Mucosa of stomach (tissue), 1 donor: ENCODE data around the gene MINDY2.

ENCODE experiments used
- H3K27me3 ChIP-seq: one replicate; pipeline ENCODE4 v1.7.0; 2013; ENCODE audit warnings: mild to moderate bottlenecking, low read length; ENCODE audit not compliant: control insufficient read depth, insufficient read depth
- H3K36me3 ChIP-seq: one replicate; pipeline ENCODE4 v1.7.0; 2013; ENCODE audit warnings: low read length; ENCODE audit not compliant: control insufficient read depth, insufficient read depth
- H3K4me1 ChIP-seq: one replicate; pipeline ENCODE4 v1.7.0; 2013; ENCODE audit warnings: mild to moderate bottlenecking, low read length; ENCODE audit not compliant: control insufficient read depth, insufficient read depth
- H3K4me3 ChIP-seq: one replicate; pipeline ENCODE4 v1.7.0; 2013; ENCODE audit warnings: low read length
- H3K9ac ChIP-seq: one replicate; pipeline ENCODE4 v1.7.0; 2013; ENCODE audit warnings: mild to moderate bottlenecking, low read length, moderate library complexity
- H3K9me3 ChIP-seq: one replicate; pipeline ENCODE4 v1.7.0; 2013; ENCODE audit warnings: mild to moderate bottlenecking, low read length, moderate library complexity; ENCODE audit not compliant: control insufficient read depth
- donor health status: Pancreatic carcinoma.

Gene MINDY2

DNA sequence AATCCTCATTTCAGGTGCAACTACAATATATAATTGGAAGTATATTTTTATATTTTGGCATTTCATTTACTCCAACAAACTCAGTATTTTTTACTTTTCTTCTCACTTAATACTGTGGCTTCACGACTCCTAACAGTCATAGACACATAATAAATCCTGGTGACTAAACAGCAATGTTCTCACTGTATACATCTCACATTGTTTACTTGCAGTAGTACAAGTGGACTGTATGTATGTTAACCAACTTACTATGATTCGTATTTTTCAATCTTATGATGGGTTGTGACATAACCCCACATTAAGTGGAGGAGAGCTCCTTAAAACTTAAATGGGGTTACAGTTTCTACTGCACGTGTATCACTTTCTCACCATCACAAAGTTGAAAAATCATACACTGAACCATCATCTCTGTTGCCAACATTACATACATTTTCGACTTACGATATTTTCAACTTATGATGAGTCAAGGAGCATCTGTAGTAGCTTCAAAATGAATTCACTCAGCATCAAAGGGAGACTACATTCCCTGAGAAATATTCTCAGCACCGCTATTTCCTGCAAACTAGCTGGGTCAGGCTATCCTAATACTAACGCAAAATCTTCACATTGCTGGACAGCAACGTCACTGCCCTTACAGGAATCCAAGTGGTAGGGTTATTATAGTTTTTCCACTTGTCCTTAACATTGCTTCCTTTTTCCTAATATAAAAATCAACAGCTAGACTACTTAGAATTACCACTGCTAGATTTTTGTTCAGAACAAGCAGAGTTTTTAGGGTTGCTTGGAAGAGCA lies 28.9 kb upstream of the MINDY2 start:
- Histone ChIP-seq H3K36me3 (no peaks in the 10 kb centered on the region), H3K4me3 (no peak overlapping the region), H3K9ac (no peak overlapping the region), H3K9me3 (no peaks in the 10 kb centered on the region), H3K4me1 (peaks cover 9% of the 10 kb centered on the region), H3K27me3 (no peaks in the 10 kb centered on the region)

DNA sequence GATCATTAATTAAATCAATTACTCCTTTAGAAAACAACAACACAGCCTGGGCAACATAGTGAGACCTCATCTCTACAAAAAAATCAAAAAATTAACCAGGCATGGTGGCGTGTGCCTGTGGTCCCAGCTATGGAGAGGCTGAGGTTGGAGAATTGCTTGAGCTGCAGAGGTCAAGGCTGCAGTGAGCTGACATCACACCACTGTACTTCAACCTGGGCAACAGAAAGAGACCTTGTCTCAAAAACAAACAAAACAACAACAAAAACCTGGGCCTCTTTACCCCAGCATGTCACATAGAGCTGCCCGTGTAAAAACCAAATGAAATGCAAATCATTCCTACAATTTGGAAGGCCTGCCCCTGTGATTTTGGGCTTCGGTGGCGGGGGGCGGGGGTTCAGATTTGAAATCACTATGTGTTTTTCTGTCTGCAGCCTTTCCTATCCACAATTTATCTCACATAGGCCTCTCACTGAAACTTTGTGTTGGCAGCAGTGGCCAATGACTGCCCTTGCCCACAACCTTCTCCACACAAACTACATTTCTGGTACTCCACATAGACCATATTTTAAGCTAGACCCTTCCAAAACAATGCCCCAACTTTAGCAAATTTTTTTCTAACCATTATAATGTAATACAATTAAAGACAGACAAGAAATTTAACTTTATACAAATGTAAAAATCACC lies 28.1 kb upstream of the MINDY2 start:
- H3K27me3 ChIP-seq = no peaks in the 10 kb centered on the region
- no peak overlapping the region for H3K4me3 ChIP-seq
- no peaks in the 10 kb centered on the region for H3K9me3 ChIP-seq
- H3K4me1 ChIP-seq = peaks cover 9% of the 10 kb centered on the region
- no peak overlapping the region for H3K9ac ChIP-seq
- no peaks in the 10 kb centered on the region for H3K36me3 ChIP-seq

DNA sequence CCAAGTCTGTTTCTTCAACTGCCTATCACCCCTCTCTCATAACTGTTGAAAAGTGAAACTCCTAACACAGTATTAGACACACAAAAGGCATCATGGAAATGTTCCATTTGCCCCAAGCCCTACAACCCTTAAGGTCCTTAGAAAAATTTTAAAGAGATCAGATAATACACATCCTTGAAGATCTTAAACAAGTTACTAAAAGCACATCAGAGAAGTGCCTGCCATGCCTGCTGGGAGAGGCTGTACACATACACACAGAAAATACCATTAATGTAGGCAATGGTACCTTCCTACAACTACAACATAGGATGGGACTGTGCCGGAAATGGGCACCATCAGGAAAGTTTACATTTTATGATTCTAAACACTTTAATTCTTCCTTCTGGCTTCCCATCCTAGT lies 24.9 kb upstream of the MINDY2 start:
- H3K9me3 ChIP-seq = no peaks in the 10 kb centered on the region
- peaks cover 6% of the 10 kb centered on the region for H3K4me1 ChIP-seq
- no peak overlapping the region for H3K9ac ChIP-seq
- no peak overlapping the region for H3K4me3 ChIP-seq
- H3K36me3 ChIP-seq = no peaks in the 10 kb centered on the region
- H3K27me3 ChIP-seq = no peaks in the 10 kb centered on the region

DNA sequence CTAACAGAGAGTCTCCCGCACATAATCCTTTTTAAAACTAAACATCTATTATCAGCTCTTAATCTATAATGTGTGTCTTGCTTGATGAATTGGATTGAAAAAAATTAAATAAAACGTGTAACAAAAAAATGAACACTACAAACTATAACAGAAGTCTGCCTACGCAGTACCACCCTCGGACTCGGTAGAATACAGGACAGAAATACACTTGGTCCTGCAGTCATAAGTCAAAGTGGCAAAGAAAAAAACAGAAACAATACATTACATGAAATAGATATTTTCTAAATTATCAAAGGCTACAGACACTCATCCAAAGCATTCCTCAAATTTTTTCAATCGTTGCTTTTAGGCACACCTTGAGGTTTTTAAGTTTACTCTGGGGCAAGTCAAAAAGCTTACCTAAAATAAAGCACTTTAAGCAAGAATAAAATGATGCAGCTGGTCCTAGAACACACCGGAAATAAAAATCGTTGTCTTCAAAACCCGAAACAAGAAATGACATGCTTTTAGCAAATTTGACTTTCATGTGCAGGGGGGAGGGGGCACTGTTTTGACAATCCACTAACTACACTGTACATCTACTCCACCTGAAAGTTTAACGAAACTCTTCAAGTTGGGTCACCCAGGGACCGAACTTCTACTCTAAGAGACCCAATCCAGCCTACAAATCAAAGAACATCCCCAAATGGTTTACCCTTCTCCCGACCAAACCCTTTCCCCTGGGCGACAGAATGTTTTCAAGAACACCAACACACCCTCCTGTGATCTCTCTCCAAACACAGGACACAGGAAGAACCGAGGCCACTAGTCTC lies 22.9 kb upstream of the MINDY2 start:
- peak overlapping the region; percentile 68 for H3K4me3 ChIP-seq
- H3K9ac ChIP-seq = peak overlapping the region; percentile 75
- H3K4me1 ChIP-seq = no peaks in the 10 kb centered on the region
- no peaks in the 10 kb centered on the region for H3K36me3 ChIP-seq
- H3K9me3 ChIP-seq = no peaks in the 10 kb centered on the region
- H3K27me3 ChIP-seq = no peaks in the 10 kb centered on the region

DNA sequence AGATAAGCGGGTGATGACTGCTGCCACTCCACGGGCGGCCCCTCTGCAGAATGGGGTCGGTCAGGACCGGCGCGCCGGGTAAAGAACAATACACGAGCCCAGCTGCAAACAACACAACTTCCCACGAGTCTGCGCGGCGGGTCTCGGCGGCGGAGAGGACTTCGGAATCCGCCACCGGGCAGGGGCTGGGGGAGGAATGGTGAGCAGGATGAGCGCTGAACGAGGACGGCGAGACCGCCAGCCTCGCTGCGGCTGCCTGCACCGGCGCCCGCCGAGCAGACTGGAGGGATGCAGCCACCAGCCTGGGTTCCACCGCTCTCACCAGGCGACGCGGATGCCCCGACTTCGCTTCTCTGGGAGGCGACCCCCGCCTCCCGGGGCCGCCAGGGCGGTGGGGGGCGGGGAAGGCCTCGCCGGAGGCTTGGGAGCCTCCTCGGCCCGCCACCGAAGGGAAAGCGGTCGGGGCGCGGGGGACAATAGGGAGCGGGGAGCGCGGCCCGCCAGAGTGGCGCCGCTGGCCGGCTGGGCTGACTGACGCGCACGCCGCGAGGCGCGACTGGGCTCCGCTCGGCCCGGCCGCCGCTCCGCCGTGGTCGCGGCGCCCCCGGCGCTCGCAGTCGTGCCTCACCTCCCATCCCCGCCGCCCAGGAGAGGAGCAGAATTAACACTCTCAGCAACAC lies 22.1 kb upstream of the MINDY2 start:
- Histone ChIP-seq H3K4me3 (peak overlapping the region; percentile 68), H3K9me3 (no peaks in the 10 kb centered on the region), H3K27me3 (no peaks in the 10 kb centered on the region), H3K9ac (peak overlapping the region; percentile 75), H3K36me3 (no peaks in the 10 kb centered on the region), H3K4me1 (no peaks in the 10 kb centered on the region)

DNA sequence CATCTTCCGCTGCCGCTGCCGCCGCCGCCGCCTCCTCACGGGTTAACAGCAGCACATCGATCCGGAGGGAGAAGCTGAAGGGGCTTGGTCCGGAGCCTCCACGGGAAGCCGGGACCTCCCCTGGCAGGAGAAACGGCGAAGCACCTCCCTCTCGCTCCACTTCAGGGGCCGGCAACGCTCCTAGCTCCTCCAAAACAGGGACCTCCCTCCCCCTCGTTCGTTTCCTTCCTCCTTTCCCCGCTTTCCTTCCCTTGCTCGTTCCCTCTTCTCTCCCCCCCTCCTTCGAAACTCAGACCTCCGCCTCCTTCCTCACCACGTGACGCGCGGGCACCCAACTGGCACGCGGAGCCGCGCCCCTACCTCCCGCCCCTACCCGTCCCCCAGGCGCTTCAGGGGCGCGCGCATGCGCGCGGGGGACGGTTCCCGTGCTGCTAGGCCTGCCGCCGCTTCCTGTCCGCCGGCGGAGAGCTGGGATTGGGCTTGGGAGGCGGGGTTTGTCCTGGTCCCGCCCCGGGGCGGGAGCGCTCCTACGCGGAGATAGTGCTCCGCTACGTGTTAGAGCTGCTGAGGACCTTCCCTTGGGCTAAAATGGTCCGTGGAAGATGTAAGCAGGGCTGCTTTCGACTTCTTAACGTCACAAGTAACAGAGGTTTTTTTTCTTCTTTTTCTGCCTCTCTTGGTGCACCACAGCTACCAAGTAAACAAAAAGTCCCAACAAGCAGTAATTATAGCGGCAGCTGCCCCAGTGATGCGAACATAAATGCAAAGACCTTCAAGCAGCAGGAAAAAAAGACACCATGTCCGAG lies 21.4 kb upstream of the MINDY2 start, which contains the start of gene ADAM10:
Gene ADAM10, minus strand, starts transcription at position 176 of the 806 bp plus-strand sequence. Its CDS starts 173 bp downstream, at position 3.
- H3K4me1 ChIP-seq = no peaks in the 10 kb centered on the region
- peak within 1 kb of the TSS; percentile 68 for H3K4me3 ChIP-seq
- peak within 1 kb of the TSS; percentile 75 for H3K9ac ChIP-seq
- no peaks in the 10 kb centered on the region for H3K36me3 ChIP-seq
- H3K27me3 ChIP-seq = no peaks in the 10 kb centered on the region
- H3K9me3 ChIP-seq = no peaks in the 10 kb centered on the region

DNA sequence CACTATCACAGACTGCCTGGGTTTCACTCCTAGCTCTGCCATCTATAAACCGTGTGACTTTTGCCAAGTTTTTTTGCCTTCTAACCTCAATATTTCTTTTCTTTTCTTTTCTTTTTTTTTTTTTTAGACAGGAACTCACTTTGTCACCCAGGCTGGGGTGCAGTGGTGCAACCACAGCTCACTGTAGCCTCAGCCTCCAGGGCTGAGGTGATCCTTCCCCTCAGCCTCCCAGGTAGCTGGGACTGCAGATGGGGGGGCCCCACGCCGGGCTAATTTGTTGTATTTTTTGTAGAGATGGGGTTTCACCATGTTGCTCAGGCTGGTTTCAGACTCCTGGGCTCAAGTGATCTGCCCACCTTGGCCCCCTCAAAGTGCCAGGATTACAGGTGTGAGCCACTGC lies 18.4 kb upstream of the MINDY2 start:
- Histone ChIP-seq H3K9ac (no peak overlapping the region), H3K27me3 (no peaks in the 10 kb centered on the region), H3K4me3 (no peak overlapping the region), H3K4me1 (no peaks in the 10 kb centered on the region), H3K9me3 (no peaks in the 10 kb centered on the region), H3K36me3 (no peaks in the 10 kb centered on the region)

DNA sequence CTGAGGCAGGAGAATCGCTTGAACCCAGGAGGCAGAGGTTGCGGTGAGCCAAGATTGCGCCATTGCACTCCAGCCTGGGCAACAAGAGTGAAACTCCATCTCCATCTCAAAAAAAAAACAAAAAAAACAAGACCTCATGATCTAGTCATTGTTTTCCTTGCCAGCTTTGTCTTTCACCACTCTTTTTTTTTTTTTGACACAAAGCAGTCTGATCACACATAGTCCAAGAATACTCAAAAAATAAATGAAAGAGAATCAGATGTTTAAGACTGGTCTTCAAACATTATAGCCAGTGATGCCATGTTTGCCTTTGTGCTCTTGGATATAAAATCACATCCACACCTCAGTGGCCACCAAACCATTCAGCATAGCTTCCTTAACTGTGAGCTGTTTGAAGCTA lies 15.8 kb upstream of the MINDY2 start:
- H3K36me3 ChIP-seq = no peaks in the 10 kb centered on the region
- H3K9ac ChIP-seq = no peak overlapping the region
- H3K9me3 ChIP-seq = no peaks in the 10 kb centered on the region
- H3K4me3 ChIP-seq = no peak overlapping the region
- H3K4me1 ChIP-seq = no peaks in the 10 kb centered on the region
- H3K27me3 ChIP-seq = no peaks in the 10 kb centered on the region

DNA sequence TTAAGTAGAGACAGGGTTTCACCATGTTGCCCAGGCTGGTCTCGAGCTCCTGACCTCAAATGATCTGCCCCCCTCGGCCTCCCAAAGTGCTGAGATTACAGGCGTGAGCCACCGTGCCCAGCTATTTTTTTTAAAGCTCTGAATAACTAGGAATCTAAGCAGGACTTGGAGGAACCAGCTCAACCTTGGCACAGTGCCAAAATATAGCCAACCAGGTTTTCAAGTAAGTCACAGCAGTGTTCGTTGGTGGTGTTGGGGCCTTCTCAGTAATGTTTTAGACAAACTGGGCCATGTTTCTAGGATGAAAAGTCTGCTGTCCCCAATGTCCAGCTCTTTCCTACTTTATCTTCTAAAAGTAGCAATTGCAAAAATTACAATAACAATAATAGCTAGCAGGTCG lies 15.1 kb upstream of the MINDY2 start:
- Histone ChIP-seq H3K9me3 (no peaks in the 10 kb centered on the region), H3K36me3 (no peaks in the 10 kb centered on the region), H3K9ac (no peak overlapping the region), H3K4me3 (no peak overlapping the region), H3K27me3 (no peaks in the 10 kb centered on the region), H3K4me1 (no peaks in the 10 kb centered on the region)

DNA sequence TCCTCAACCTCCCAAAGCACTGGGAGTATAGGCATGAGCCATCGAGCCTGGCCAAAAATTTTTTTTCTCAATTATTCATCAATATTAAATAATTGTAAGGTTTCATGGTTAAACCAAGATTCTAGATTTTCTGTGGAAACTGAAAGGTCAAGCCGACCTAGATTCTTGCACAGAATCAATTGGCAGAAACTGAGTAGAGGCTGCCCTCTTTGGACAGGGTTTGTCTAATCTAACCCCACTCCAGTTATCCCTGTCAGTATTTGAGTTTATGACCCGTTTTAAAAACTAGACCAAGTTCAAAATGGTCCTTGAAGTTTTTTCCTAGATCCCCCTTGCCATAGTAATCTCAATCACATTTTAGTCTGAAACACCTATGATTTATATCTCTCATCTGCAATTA lies 13.0 kb upstream of the MINDY2 start:
- H3K27me3 ChIP-seq = no peaks in the 10 kb centered on the region
- no peaks in the 10 kb centered on the region for H3K36me3 ChIP-seq
- H3K9me3 ChIP-seq = no peaks in the 10 kb centered on the region
- no peak overlapping the region for H3K4me3 ChIP-seq
- H3K9ac ChIP-seq = no peak overlapping the region
- H3K4me1 ChIP-seq = no peaks in the 10 kb centered on the region

DNA sequence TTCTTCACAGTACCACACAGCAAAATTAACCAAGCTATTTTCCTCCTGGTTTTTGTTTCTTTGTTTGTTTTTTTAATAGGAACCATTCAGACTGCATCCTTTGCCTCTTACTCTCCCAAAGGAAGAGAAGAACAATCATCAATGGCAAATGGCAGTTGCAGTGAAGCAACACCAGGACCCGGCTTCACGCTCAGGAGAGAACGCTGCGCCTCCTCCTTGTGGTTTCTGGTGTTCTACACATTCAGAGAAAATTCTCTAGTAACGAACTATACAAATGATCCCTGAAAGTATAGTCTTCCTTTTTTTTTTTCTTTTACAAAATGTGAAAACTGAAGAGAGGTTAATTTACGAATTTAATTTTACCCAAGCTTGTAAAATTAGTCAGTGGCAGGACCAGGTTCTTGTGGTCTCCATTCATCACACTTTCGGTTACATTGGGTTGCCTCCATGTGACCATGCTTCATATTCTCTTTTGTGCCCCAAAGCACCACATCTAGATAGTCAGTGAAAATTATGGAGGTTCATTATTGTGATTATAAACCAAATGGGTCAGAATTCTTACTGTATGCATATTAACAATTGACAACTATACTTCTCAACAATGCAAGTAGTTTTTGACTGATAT lies 10.6 kb upstream of the MINDY2 start:
- H3K9ac ChIP-seq = no peak overlapping the region
- H3K4me1 ChIP-seq = no peaks in the 10 kb centered on the region
- no peak overlapping the region for H3K4me3 ChIP-seq
- no peaks in the 10 kb centered on the region for H3K9me3 ChIP-seq
- no peaks in the 10 kb centered on the region for H3K27me3 ChIP-seq
- H3K36me3 ChIP-seq = no peaks in the 10 kb centered on the region
